Uterus (tissue), 4 donors: ENCODE results near the gene NKAIN2. TPM values are rescaled to one million over a fixed set of nuclear protein-coding genes. Genes with fewer than 3 reads are reported as not detected.

ENCODE experiments used
- DNase-seq, 2 donors: peaks; one replicate each; pipeline ENCODE4 v3.0.0-alpha.2; 2019 to 2020
- H3K27ac ChIP-seq, 2 donors: fragments of 200-600 bp; sonication (generic); 1 replicate in 1 of 2; 2 replicates in 1 of 2; pipeline ENCODE4 v1.5.1; 2016 to 2018
- H3K27me3 ChIP-seq, 2 donors: fragments of 200-600 bp; sonication (generic); one replicate each; pipeline ENCODE4 v1.5.1; 2018 to 2019; ENCODE audit warnings: control low read depth in 1 of 2
- H3K36me3 ChIP-seq, 2 donors: fragments of 200-600 bp; sonication (generic); one replicate each; pipeline ENCODE4 v1.5.1; 2019; ENCODE audit warnings: control low read depth in 1 of 2
- H3K4me1 ChIP-seq, 2 donors: fragments of 200-600 bp; sonication (generic); one replicate each; pipeline ENCODE4 v1.5.1; 2018 to 2019; ENCODE audit warnings: control low read depth in 1 of 2
- H3K4me3 ChIP-seq, 2 donors: fragments of 200-600 bp; sonication (generic); 1 replicate in 1 of 2; 2 replicates in 1 of 2; pipeline ENCODE4 v1.5.1; 2018 to 2019; ENCODE audit warnings: mild to moderate bottlenecking in 1 of 2
- H3K9me3 ChIP-seq, 2 donors: fragments of 200-600 bp; sonication (generic); one replicate each; pipeline ENCODE4 v1.5.1; 2019; ENCODE audit warnings: control low read depth in 1 of 2
- POLR2A ChIP-seq, 2 donors: fragments of 450-650 bp; IDR thresholded peaks; one replicate each; pipeline ENCODE4 v1.6.1; 2016; ENCODE audit warnings: antibody characterized with exemption in 2 of 2, mild to moderate bottlenecking in 1 of 2, moderate library complexity in 1 of 2
- intact Hi-C: fragments of 100-400 bp; cut with DNase I; formaldehyde crosslinking; loops from one replicate; pipeline ENCODE4 v1.15.1; 2023; ENCODE audit warnings: low total_unique reads
- total RNA-seq, 4 donors: library from RNA; depleted of rRNA in 3 of 4; stranded (reverse); fragments of >200 nt in 3 of 4; gene quantifications; one replicate each; pipeline versions ENCODE4 v1.1.0 to v1.2.4, GENCODE V29; 2014 to 2023
- TF ChIP-seq, protein P1 (sequence below), 4 experiments: fragments of 200-600 bp in 2 of 4; fragments of 450-650 bp in 2 of 4; sonication (generic) in 2 of 4; IDR thresholded peaks; one replicate each; pipeline ENCODE4 v1.5.1; 2016 to 2019; ENCODE audit warnings: antibody characterized with exemption in 4 of 4, mild to moderate bottlenecking in 2 of 4, moderate library complexity in 1 of 4
- donor health status: DM: yes; HTN: yes; CAD: no.

NKAIN2 gene
- total RNA-seq, 4 donors from 2014 or later, result 0.59 to 1.1 (median 1.0) TPM; not detected in 1

GRCh38 chr6:124867121-124867520 is 1063.5 kb downstream of the NKAIN2 start:
- H3K36me3 ChIP-seq, result no peaks in the 10 kb centered on the region
- DNase-seq, result no peak
- H3K27ac ChIP-seq, result no peak overlapping the region
- no peaks in the 10 kb centered on the region for H3K9me3 ChIP-seq
- no peaks in the 10 kb centered on the region for H3K4me1 ChIP-seq
- no peak for TF ChIP-seq POLR2A (IDR thresholded peaks at IDR 0.05)
- TF ChIP-seq, protein P1, sequence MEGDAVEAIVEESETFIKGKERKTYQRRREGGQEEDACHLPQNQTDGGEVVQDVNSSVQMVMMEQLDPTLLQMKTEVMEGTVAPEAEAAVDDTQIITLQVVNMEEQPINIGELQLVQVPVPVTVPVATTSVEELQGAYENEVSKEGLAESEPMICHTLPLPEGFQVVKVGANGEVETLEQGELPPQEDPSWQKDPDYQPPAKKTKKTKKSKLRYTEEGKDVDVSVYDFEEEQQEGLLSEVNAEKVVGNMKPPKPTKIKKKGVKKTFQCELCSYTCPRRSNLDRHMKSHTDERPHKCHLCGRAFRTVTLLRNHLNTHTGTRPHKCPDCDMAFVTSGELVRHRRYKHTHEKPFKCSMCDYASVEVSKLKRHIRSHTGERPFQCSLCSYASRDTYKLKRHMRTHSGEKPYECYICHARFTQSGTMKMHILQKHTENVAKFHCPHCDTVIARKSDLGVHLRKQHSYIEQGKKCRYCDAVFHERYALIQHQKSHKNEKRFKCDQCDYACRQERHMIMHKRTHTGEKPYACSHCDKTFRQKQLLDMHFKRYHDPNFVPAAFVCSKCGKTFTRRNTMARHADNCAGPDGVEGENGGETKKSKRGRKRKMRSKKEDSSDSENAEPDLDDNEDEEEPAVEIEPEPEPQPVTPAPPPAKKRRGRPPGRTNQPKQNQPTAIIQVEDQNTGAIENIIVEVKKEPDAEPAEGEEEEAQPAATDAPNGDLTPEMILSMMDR (IDR thresholded peaks at IDR 0.05), result no peak
- no peak overlapping the region for H3K4me3 ChIP-seq
- intact Hi-C loops, result no loop called here
- no peaks in the 10 kb centered on the region for H3K27me3 ChIP-seq

GRCh38 chr6:124868481-124868880 is 1064.8 kb downstream of the NKAIN2 start:
- no peak overlapping the region for H3K27ac ChIP-seq
- no peaks in the 10 kb centered on the region for H3K36me3 ChIP-seq
- intact Hi-C loops, result no loop called here
- DNase-seq, result no peak
- no peaks in the 10 kb centered on the region for H3K4me1 ChIP-seq
- no peaks in the 10 kb centered on the region for H3K27me3 ChIP-seq
- TF ChIP-seq, protein P1 (IDR thresholded peaks at IDR 0.05), result no peak
- TF ChIP-seq POLR2A (IDR thresholded peaks at IDR 0.05), result no peak
- no peak overlapping the region for H3K4me3 ChIP-seq
- no peaks in the 10 kb centered on the region for H3K9me3 ChIP-seq

- no peak overlapping the region for H3K27ac ChIP-seq
- intact Hi-C loops, result no loop called here
Measured at GRCh38 chr6:124869416-124869815, 1065.8 kb downstream of the NKAIN2 start.

GRCh38 chr6:124870611-124871459 is 1067.2 kb downstream of the NKAIN2 start:
- intact Hi-C loops, result no loop called here
- no peak overlapping the region for H3K4me3 ChIP-seq
- H3K36me3 ChIP-seq, result no peaks in the 10 kb centered on the region
- H3K4me1 ChIP-seq, result no peaks in the 10 kb centered on the region
- DNase-seq, result no peak
- H3K27ac ChIP-seq, result no peak overlapping the region
- H3K27me3 ChIP-seq, result no peaks in the 10 kb centered on the region
- H3K9me3 ChIP-seq, result no peaks in the 10 kb centered on the region
- TF ChIP-seq, protein P1 (IDR thresholded peaks at IDR 0.05), result peak; percentile 63 to 70 (median 66)
- TF ChIP-seq POLR2A (IDR thresholded peaks at IDR 0.05), result no peak

More at GRCh38 chr6:124869416-124869815, 1065.8 kb downstream of the NKAIN2 start:
- H3K27me3 ChIP-seq, result no peaks in the 10 kb centered on the region
- H3K36me3 ChIP-seq, result no peaks in the 10 kb centered on the region
- no peak overlapping the region for H3K4me3 ChIP-seq
- H3K4me1 ChIP-seq, result no peaks in the 10 kb centered on the region
- DNase-seq, result no peak
- TF ChIP-seq POLR2A (IDR thresholded peaks at IDR 0.05), result no peak
- TF ChIP-seq, protein P1 (IDR thresholded peaks at IDR 0.05), result no peak
- H3K9me3 ChIP-seq, result no peaks in the 10 kb centered on the region

- H3K27ac ChIP-seq, result no peak overlapping the region
- intact Hi-C loops, result no loop called here
Measured at GRCh38 chr6:124872361-124873065, 1068.8 kb downstream of the NKAIN2 start.

More at GRCh38 chr6:124872361-124873065, 1068.8 kb downstream of the NKAIN2 start:
- Histone ChIP-seq H3K4me1 (no peaks in the 10 kb centered on the region), H3K4me3 (no peak overlapping the region), H3K9me3 (no peaks in the 10 kb centered on the region), H3K36me3 (no peaks in the 10 kb centered on the region), H3K27me3 (no peaks in the 10 kb centered on the region)
- DNase-seq, result no peak
- TF ChIP-seq, protein P1 (IDR thresholded peaks at IDR 0.05), result no peak
